ENCODE measurements around the gene FFAR4. TPM values are rescaled to one million over a fixed set of nuclear protein-coding genes. Genes with fewer than 3 reads are reported as not detected.

FFAR4 gene
- total RNA-seq, 1 donor from 2014 or later = 4.9 TPM

GRCh38 chr10:93600446-93601145, 34.1 kb downstream of the FFAR4 start:
- Histone ChIP-seq H3K27ac (no peak overlapping the region), H3K27me3 (peaks cover 43% of the 10 kb centered on the region), H3K36me3 (no peaks in the 10 kb centered on the region), H3K4me3 (peak overlapping the region; percentile 32), H3K4me1 (peaks cover 8% of the 10 kb centered on the region), H3K9me3 (no peaks in the 10 kb centered on the region)
- intact Hi-C loops (cut with DNase I) = no loop called here
- ATAC-seq = peak; percentile 66
- no peak for TF ChIP-seq CTCF (IDR thresholded peaks at IDR 0.05)
- no peak for DNase-seq

- DNase-seq = peak; percentile 69
- peaks cover 8% of the 10 kb centered on the region for H3K4me1 ChIP-seq
- H3K27ac ChIP-seq = no peak within 1 kb of the TSS
- peak within 1 kb of the TSS; percentile 32 for H3K4me3 ChIP-seq
- intact Hi-C loops (cut with DNase I) = no loop called here
- no peaks in the 10 kb centered on the region for H3K36me3 ChIP-seq
- no peaks in the 10 kb centered on the region for H3K9me3 ChIP-seq
- H3K27me3 ChIP-seq = peaks cover 45% of the 10 kb centered on the region
- ATAC-seq = peak; percentile 62
- TF ChIP-seq CTCF (IDR thresholded peaks at IDR 0.05) = no peak
Observed at GRCh38 chr10:93601146-93601773, 34.8 kb downstream of the FFAR4 start, which contains the start of gene RBP4. Gene RBP4 (minus strand): TSS chr10:93601235. CDS start chr10:93601028, 207 bp downstream.

- no peak for TF ChIP-seq CTCF (IDR thresholded peaks at IDR 0.05)
- Histone ChIP-seq H3K27me3 (peaks cover 46% of the 10 kb centered on the region), H3K4me3 (no peak overlapping the region), H3K9me3 (no peaks in the 10 kb centered on the region), H3K36me3 (no peaks in the 10 kb centered on the region), H3K27ac (no peak overlapping the region), H3K4me1 (peaks cover 8% of the 10 kb centered on the region)
- no peak for ATAC-seq
- no peak for DNase-seq
- intact Hi-C loops (cut with DNase I) = no loop called here
Observed at GRCh38 chr10:93601774-93602162, 35.3 kb downstream of the FFAR4 start.

- TF ChIP-seq CTCF (IDR thresholded peaks at IDR 0.05) = no peak
- ATAC-seq = no peak
Observed at GRCh38 chr10:93603023-93603422, 36.6 kb downstream of the FFAR4 start.

GRCh38 chr10:93604146-93604545, 37.7 kb downstream of the FFAR4 start:
- intact Hi-C loops (cut with DNase I) = no loop called here
- Histone ChIP-seq H3K4me1 (peaks cover 8% of the 10 kb centered on the region), H3K9me3 (no peaks in the 10 kb centered on the region), H3K4me3 (no peak overlapping the region), H3K36me3 (no peaks in the 10 kb centered on the region), H3K27me3 (peaks cover 55% of the 10 kb centered on the region), H3K27ac (no peak overlapping the region)
- TF ChIP-seq CTCF (IDR thresholded peaks at IDR 0.05) = no peak
- no peak for ATAC-seq
- DNase-seq = no peak

More at GRCh38 chr10:93603023-93603422, 36.6 kb downstream of the FFAR4 start:
- DNase-seq = no peak
- no peak overlapping the region for H3K27ac ChIP-seq
- peaks cover 53% of the 10 kb centered on the region for H3K27me3 ChIP-seq
- no peaks in the 10 kb centered on the region for H3K36me3 ChIP-seq
- H3K9me3 ChIP-seq = no peaks in the 10 kb centered on the region
- no peak overlapping the region for H3K4me3 ChIP-seq
- intact Hi-C loops (cut with DNase I) = no loop called here
- peaks cover 8% of the 10 kb centered on the region for H3K4me1 ChIP-seq
